Measurements from ENCODE around the gene MAP3K14.

Gene MAP3K14

DNA sequence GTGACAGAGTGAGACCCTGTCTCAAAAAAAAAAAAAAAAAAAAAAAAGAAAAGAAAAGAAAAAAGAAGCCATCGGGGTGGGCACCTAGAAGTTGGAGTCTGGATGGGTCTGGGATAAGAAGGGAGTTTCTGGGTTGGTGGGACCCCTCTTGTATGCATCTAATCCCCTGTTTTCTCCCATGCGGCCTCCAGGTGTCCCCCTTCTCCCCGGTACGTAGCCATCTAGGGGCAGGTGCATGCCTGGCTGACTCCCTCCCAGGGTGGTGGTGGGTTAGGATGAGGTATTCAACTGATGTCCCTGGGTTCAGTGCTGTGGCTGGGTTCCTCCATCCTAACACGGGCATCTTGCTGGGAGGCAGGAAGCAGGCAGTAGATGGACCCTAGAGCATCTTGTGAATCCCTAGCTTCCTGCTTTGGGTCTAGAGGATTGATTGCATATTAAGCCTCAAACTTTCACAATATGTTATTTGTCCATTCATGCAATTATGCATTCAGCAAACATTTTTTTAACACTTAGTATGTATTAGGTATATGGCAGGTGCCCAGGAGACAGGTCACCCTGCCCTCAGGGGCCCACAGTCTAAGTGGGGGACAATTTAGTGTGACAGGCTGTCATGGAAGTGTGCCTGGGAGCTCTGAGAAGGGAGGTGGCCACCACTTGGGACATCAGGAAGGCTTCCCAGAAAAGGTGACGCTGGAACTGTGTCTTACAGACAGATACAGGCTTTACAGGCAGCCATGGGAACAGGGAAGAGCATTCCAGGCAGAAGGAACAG lies 82.0 kb downstream of the MAP3K14 start:
- no peak for DNase-seq (ENCODE audit: low spot score)

DNA sequence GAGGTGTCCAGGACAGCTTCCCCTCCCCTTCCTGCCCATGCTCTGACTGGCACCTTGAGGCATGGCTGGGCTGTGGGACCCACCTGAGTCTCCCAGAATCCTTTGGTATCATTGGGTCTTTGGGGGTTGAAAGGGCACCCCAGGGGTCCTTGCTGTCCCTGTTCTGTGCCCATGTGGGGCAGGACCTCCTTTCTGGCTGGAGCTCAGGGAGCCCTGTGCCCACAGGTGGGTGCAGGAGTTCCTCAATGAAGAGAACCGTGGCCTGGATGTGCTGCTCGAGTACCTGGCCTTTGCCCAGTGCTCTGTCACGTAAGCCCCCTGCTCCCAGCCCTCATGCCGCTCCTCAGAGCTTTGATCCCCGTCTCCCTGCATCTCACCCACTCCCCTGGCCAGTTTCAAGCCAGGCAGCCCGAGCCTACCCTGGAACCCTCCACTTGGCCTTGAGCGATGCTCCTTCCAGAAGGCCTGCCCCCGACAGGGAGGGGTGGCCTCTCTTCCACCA lies 83.3 kb downstream of the MAP3K14 start:
- DNase-seq (ENCODE audit: low spot score): no peak

DNA sequence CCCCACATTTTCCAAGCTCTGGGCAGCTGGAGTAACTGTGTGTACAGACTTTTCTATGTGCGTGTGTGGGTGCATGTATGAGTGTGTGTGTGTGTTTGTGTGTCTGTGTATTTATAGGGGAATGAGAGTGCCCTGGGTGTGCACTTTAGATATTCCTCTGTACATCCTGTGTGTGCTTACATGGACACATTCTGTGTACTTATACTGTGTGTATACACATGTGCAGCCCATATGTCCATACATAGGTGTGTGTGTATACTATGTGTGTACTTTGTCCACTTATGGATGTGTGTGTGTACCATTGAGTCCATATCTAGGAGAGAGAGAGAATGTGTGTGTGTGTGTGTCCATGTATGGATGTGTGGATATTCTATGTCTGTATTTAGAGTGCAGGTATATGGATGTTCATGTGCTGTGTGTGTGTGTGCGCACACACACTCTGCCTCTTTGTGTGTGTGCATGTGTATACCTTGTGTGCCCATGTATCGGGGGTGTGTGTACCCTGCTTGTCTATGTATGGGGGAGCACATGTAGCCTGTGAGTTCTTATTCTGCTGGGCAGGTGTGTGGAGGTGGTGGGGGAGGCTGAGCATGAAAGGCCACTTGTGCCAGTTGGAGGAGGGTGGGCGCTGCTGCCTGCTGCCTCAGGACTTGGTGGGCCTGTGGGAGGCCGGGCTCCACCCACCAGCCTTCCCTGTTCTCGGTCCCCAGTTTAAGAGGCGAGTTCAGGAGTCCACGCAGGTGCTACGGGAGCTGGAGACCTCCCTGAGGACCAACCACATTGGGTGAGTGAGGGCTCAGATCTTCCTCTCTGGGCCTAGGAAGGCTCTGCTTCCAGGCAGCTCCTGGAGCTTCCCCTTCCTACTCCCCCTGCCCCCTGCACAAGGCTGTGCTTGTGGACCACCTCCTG lies 84.1 kb downstream of the MAP3K14 start:
- no peak for DNase-seq (ENCODE audit: low spot score)

GRCh38 chr17:45231481-45232116 lies 85.2 kb downstream of the MAP3K14 start:
- DNase-seq (ENCODE audit: low spot score): no peak

GRCh38 chr17:45230787-45231480 lies 85.9 kb downstream of the MAP3K14 start:
- DNase-seq (ENCODE audit: low spot score): peak; percentile 73

- DNase-seq (ENCODE audit: low spot score): no peak
These were observed 86.4 kb downstream of the MAP3K14 start for GRCh38 chr17:45230410-45230786.

GRCh38 chr17:45229681-45230409 lies 87.0 kb downstream of the MAP3K14 start:
- DNase-seq (ENCODE audit: low spot score): no peak

GRCh38 chr17:45228763-45229539 lies 87.9 kb downstream of the MAP3K14 start:
- DNase-seq (ENCODE audit: low spot score): peak; percentile 96

DNA sequence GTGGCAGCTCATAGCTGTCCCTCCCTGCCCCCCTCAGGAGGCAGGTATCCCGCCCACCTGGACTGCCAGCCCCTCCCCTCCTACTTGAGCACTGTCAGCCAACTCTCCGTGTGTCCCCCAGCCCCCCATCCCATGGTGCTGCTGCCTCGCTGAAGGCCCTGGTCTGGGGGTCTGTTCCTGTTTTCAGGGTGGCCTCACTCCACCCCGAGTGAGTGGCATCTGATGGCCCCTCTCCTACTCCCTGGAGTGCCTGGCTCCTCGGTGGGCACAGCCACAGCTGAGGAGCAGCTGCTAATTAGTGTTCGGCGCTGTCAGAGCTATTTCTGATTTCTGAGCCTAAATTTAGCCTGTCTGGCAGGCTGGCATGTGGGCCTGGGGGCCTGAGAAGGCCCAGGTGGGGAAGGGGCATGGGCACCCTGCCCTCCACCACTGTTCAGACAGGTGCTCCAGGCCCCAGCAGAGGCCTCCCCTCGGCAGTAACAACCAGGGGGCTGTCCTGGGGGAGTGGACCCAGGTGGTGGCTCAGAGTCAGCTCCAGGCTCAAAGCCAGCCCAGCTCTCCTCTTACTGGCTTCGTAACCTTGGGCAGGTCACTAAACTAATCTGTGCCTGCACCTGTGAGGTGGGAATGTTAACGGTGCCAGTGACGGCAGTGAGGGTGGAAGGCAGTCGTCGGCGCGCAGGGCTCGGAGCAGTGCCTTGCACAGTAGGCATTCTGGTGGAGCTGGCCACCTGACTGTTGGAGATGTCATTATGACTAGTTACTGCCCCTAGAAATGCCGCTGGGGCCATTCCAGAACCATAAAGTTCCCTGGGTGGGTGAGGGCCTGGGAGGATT lies 88.7 kb downstream of the MAP3K14 start:
- no peak for DNase-seq (ENCODE audit: low spot score)

- DNase-seq (ENCODE audit: low spot score): no peak
These were observed 89.5 kb downstream of the MAP3K14 start for GRCh38 chr17:45227101-45227925.

DNA sequence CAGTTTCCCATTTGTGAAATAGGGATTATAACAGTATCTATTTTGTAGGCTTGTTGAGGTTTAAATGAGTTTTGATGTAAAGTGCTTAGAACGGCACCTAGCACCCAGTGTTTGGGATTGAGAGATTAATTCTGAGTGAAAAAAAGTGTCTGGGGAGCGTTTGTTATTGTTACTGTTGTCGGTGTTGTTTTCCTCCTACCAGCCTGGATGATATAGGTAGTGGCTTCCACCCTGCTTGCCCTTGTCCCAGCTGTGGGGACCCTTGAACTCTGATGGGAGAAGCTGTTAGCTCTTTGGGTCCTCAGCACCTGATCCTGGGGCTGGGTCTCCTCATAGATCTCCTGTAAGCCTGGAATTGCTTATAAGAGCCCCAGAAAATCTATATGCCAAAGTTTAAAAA lies 90.2 kb downstream of the MAP3K14 start:
- no peak for DNase-seq (ENCODE audit: low spot score)

- no peak for DNase-seq (ENCODE audit: low spot score)
These were observed 90.8 kb downstream of the MAP3K14 start for GRCh38 chr17:45225964-45226530.

DNA sequence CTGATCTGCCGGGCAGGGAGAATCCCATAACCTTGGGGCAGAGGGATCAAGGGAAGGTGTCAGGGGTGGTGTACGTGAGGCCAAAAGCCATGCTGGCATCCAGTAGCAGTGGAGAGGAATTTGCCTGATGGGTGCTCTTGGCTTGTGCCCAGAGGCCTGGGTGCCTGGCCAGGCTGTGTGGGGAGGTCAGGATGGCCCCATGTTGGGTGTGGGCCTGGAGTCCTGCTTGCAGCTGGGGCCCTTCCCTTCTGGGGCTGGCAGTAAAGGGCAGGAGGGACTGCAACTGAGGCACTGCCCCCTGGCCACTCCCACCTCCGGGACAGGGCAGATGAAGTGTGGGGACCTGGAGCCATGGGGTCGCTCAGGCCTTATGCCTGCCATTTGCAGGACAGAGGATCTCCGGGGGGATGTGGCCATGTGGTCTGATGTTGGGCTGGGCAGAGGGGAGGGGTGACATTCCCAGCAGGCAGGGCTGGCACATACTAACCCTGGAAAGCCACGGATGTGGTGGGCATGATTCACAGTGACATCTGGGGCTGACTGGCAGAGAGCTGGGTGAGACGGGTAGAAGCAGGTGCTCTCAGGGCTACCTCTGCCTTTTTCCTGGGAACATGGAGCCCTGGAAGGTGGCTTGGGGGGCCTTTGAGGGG lies 91.6 kb downstream of the MAP3K14 start:
- no peak for DNase-seq (ENCODE audit: low spot score)

DNA sequence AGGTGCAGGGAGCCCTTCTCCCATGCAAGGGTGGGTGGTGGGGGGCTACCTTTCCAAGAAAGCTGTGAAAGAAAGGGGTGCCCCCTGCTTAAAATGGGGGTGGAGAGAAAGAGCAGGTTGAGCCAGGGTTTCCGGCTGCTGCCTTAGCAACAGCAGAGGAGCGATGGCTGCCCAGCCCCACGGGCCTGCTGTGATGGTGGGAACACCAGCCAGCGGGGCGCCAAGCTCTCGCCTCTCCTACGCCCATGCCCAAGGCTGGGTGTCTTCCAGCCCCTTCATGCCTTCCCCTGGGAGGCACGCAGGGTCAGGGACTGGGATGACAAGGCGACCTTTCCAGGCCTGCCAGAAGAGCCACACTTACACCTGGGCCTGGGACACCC lies 92.2 kb downstream of the MAP3K14 start:
- DNase-seq (ENCODE audit: low spot score): no peak

GRCh38 chr17:45223539-45224528 lies 93.0 kb downstream of the MAP3K14 start:
- no peak for DNase-seq (ENCODE audit: low spot score)

DNA sequence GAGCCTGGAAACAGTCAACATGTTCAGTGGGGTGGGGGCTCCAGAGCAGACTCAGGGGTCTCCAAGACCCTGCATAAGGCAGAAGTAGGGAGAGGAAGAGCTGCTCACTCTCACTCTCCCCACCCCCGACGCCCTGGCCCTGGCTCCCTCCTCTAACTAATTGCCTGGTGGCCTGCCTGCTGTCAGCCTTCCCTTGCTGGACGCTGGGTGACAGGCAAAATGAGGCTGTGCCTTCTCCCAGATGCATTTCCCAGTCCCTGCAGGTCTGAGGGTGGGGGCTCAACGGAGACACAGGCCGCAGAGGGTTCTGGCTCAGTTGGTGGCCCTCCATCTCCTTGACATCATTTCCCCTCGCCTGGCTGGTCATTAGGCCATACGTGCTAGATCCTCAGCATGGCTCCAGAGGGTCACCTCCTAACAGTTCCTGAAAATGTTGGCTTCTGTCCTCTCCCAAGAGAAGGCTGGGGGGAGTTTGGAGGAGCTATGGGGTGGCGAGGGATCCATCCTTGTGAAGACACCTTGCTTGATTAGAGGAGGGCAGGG lies 93.8 kb downstream of the MAP3K14 start:
- DNase-seq (ENCODE audit: low spot score): no peak

Data from AG20443 (cell line).